ENCODE measurements around the gene KRTAP19-5.
"Not testable (repeated sequence)": the region's sequence is repeated elsewhere in the genome, so short reads cannot be mapped to it uniquely, and the experiment has no call there.

The KRTAP19-5 gene

GRCh38 chr21:30502041-30502440 lies at the start of gene KRTAP19-5:
Gene KRTAP19-5 (minus strand): TSS chr21:30502141. CDS start chr21:30502090, 51 bp downstream.
- DNase-seq = no peak

- DNase-seq = no peak
These were observed 39.8 kb upstream of the KRTAP19-5 start, which contains the start of gene KRTAP19-6 for GRCh38 chr21:30541764-30542163. Gene KRTAP19-6 (minus strand): TSS chr21:30541864. CDS start chr21:30541833, 31 bp downstream.

- DNase-seq = no peak
These were observed 16.9 kb upstream of the KRTAP19-5 start for GRCh38 chr21:30518876-30519275.

GRCh38 chr21:30515681-30516080 lies 13.7 kb upstream of the KRTAP19-5 start:
- no peak for DNase-seq

GRCh38 chr21:30505621-30506205 lies 3.8 kb upstream of the KRTAP19-5 start:
- not testable (repeated sequence) for DNase-seq

- no peak for DNase-seq
These were observed 4.9 kb downstream of the KRTAP19-5 start, which contains the start of gene KRTAP19-4 for GRCh38 chr21:30497065-30497464. Gene KRTAP19-4 (minus strand): TSS chr21:30497165. CDS start chr21:30497110, 55 bp downstream.

GRCh38 chr21:30491963-30492428 lies 9.9 kb downstream of the KRTAP19-5 start, which contains the start of gene KRTAP19-3:
Gene KRTAP19-3 (minus strand): TSS chr21:30492013. CDS start chr21:30491957, 56 bp downstream.
- DNase-seq = no peak

GRCh38 chr21:30487336-30487735 lies 14.6 kb downstream of the KRTAP19-5 start, which contains the start of gene KRTAP19-2:
Gene KRTAP19-2 (minus strand): TSS chr21:30487436. CDS start chr21:30487348, 88 bp downstream.
- no peak for DNase-seq

- no peak for DNase-seq
These were observed 15.8 kb downstream of the KRTAP19-5 start for GRCh38 chr21:30486180-30486579.

GRCh38 chr21:30482130-30482529 lies 19.8 kb downstream of the KRTAP19-5 start:
- no peak for DNase-seq

- no peak for DNase-seq
These were observed 21.8 kb downstream of the KRTAP19-5 start, which contains the start of gene KRTAP19-1 for GRCh38 chr21:30480145-30480544. Gene KRTAP19-1 (minus strand): TSS chr21:30480367. CDS start chr21:30480317, 50 bp downstream.

GRCh38 chr21:30479259-30479658 lies 22.7 kb downstream of the KRTAP19-5 start:
- DNase-seq = no peak

- no peak for DNase-seq
These were observed 23.9 kb downstream of the KRTAP19-5 start for GRCh38 chr21:30478004-30478403.

GRCh38 chr21:30468900-30469714 lies 32.8 kb downstream of the KRTAP19-5 start:
- no peak for DNase-seq

- DNase-seq = no peak
These were observed 38.2 kb downstream of the KRTAP19-5 start for GRCh38 chr21:30463713-30464112.

Data from activated effector memory CD4-positive, alpha-beta T cell treated with Interleukin-2 at 50 U/mL for 16 hours (primary cell).